Parathyroid adenoma (tissue), 2 donors: Measurements from ENCODE around the gene CD28.

Experiments used
- H2AFZ ChIP-seq: fragments of 300-600 bp; sonication (generic); one replicate; pipeline ENCODE4 v1.7.0; 2017; ENCODE audit warnings: antibody characterized with exemption, mild to moderate bottlenecking
- H3K27ac ChIP-seq: fragments of 300-600 bp; sonication (generic); one replicate; pipeline ENCODE4 v1.7.0; 2017
- H3K27me3 ChIP-seq: fragments of 300-600 bp; sonication (generic); one replicate; pipeline ENCODE4 v1.7.0; 2017; ENCODE audit warnings: low read length; ENCODE audit not compliant: control insufficient read depth, insufficient read depth
- H3K36me3 ChIP-seq: fragments of 300-600 bp; sonication (generic); one replicate; pipeline ENCODE4 v1.7.0; 2017; ENCODE audit warnings: low read length; ENCODE audit not compliant: control insufficient read depth, insufficient read depth
- H3K4me1 ChIP-seq: fragments of 300-600 bp; sonication (generic); one replicate; pipeline ENCODE4 v1.7.0; 2017; ENCODE audit warnings: control low read depth
- H3K4me2 ChIP-seq: fragments of 300-600 bp; sonication (generic); one replicate; pipeline ENCODE4 v1.7.0; 2017; ENCODE audit warnings: low read length
- H3K4me3 ChIP-seq: fragments of 300-600 bp; sonication (generic); one replicate; pipeline ENCODE4 v1.7.0; 2017; ENCODE audit warnings: low read depth, low read length
- H3K79me2 ChIP-seq: fragments of 300-600 bp; sonication (generic); one replicate; pipeline ENCODE4 v1.7.0; 2017; ENCODE audit warnings: control low read depth
- H3K9ac ChIP-seq: fragments of 300-600 bp; sonication (generic); one replicate; pipeline ENCODE4 v1.7.0; 2017; ENCODE audit warnings: mild to moderate bottlenecking
- H3K9me3 ChIP-seq: fragments of 300-600 bp; sonication (generic); one replicate; pipeline ENCODE4 v1.7.0; 2017; ENCODE audit warnings: low read length; ENCODE audit not compliant: control insufficient read depth
- CTCF ChIP-seq: fragments of 300-600 bp; sonication (generic); IDR thresholded peaks from one replicate; pipeline ENCODE4 v1.7.0; 2017; ENCODE audit warnings: antibody characterized with exemption, mild to moderate bottlenecking
- donor health status: primary hyperparathyroidism.

Gene CD28

DNA sequence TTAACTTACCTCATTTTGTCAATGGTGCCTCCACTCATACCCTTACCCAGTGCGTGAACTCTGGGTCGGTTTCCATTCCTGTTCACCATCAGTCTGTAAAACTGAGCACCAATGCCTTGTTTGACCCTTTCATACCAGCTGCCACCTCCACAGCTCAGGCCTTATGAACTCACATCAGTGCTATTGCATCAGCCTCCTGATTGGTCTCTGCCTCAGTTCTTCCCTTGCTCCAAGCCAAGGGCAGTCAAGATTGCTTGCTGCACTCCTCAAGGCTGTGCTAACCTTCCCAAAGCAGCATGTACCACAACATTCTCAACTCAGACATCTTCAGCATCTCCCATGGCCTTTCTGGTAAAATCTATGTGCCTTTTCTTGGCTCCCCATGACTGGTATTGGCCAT is 9.3 kb downstream of the CD28 start:
- no peaks in the 10 kb centered on the region for H3K27me3 ChIP-seq
- peaks cover 2% of the 10 kb centered on the region for H3K4me1 ChIP-seq
- H3K9ac ChIP-seq, result no peak overlapping the region
- no peaks in the 10 kb centered on the region for H3K36me3 ChIP-seq
- H3K27ac ChIP-seq, result no peak overlapping the region
- no peaks in the 10 kb centered on the region for H3K79me2 ChIP-seq
- no peak overlapping the region for H3K4me2 ChIP-seq
- H2AFZ ChIP-seq, result no peak overlapping the region
- TF ChIP-seq CTCF, result no peak
- H3K9me3 ChIP-seq, result no peaks in the 10 kb centered on the region
- H3K4me3 ChIP-seq, result no peak overlapping the region

DNA sequence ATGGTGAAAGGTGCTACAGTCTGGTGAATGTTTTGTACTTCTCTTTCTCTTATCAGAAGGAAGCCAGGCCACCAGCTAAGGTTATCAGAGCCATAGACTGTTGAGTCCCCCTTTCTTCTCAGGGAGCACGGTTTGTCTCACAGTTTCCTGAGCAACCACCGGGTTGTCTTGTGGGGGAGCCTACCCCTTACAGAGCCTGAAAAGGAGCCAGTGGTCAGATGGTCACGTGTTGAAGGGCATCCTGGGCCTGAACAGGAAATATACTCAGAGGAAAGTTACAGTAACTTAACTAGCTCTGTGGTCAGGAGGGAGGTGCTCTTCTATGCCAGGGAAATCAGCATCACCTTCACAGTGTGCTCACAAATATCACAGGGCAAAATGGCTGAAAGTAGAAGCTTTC is 11.6 kb downstream of the CD28 start:
- Histone ChIP-seq H3K27ac (no peak overlapping the region), H3K27me3 (no peaks in the 10 kb centered on the region), H3K4me3 (no peak overlapping the region), H3K9ac (no peak overlapping the region), H3K4me2 (no peak overlapping the region), H3K4me1 (peaks cover 5% of the 10 kb centered on the region), H2AFZ (peak overlapping the region; percentile 26), H3K79me2 (no peaks in the 10 kb centered on the region), H3K36me3 (no peaks in the 10 kb centered on the region), H3K9me3 (no peaks in the 10 kb centered on the region)
- no peak for TF ChIP-seq CTCF

GRCh38 chr2:203719456-203720410 is 13.3 kb downstream of the CD28 start:
- Histone ChIP-seq H3K9ac (no peak overlapping the region), H3K4me1 (peaks cover 5% of the 10 kb centered on the region), H3K9me3 (no peaks in the 10 kb centered on the region), H3K4me2 (no peak overlapping the region), H3K27ac (no peak overlapping the region), H3K4me3 (no peak overlapping the region), H3K27me3 (no peaks in the 10 kb centered on the region), H3K36me3 (no peaks in the 10 kb centered on the region), H2AFZ (peak overlapping the region; percentile 21), H3K79me2 (no peaks in the 10 kb centered on the region)
- TF ChIP-seq CTCF, result no peak

DNA sequence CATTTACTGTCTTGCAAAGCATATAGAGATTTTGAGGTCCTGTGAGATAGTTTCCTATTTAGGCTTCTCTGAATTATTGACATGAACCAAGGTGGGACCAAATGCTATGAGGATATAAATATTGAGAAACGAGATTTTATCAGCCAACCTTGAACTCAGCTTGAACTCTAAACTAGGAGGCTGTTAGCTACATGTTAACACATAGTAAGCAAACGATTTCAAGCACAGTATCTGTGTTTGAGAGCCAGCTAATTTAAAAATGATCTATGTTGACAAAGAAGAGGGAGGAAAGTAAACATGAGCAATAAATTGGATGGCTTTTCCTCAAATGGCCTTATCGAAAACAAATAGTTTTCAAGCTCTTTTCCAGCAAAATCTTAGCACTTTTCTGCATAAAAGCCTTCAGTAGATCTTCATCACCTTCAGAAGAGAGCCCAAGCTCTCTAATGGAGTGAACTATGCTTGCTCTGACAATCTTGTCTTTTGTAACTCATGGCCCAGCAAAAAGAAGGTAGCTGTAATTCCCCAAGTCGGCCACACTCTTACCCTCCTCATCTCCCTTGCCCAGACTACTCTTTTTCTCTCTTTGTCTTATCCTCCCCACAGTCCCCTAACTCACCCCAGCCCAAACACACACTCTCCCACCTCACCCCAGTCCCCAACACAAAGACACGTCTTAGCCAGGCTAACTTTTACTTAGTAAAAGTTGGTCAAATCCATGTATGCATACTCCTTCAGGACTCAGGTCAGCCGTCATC is 14.7 kb downstream of the CD28 start:
- Histone ChIP-seq H3K4me3 (no peak overlapping the region), H3K36me3 (no peaks in the 10 kb centered on the region), H3K4me1 (peaks cover 5% of the 10 kb centered on the region), H3K79me2 (no peaks in the 10 kb centered on the region), H3K9me3 (no peaks in the 10 kb centered on the region), H2AFZ (no peak overlapping the region), H3K27ac (no peak overlapping the region), H3K27me3 (no peaks in the 10 kb centered on the region), H3K4me2 (no peak overlapping the region), H3K9ac (no peak overlapping the region)
- no peak for TF ChIP-seq CTCF
